K562 (cell line): Measurements from ENCODE around the gene TMEM184B. TPM values are rescaled to one million over a fixed set of nuclear protein-coding genes. Genes with fewer than 3 reads are reported as not detected.

ENCODE experiments used
- ATF7 ChIP-seq: fragments of 450-650 bp; IDR thresholded peaks from 2 replicates; pipeline ENCODE4 v1.7.1; 2014; ENCODE audit warnings: mild to moderate bottlenecking, moderate library complexity
- CREM ChIP-seq: IDR thresholded peaks from 2 replicates; pipeline ENCODE4 v1.6.1; 2014; ENCODE audit warnings: antibody characterized with exemption, low read depth
- CSDE1 ChIP-seq, 2 experiments: fragments of 450-650 bp; IDR thresholded peaks; 2 replicates each; pipeline ENCODE4 v1.6.1; 2016; ENCODE audit warnings: mild to moderate bottlenecking in 1 of 2
- EGR1 ChIP-seq: fragments of 450-650 bp; conservative IDR thresholded peaks from 2 replicates; pipeline ENCODE4 v1.6.1; 2017; ENCODE audit warnings: mild to moderate bottlenecking
- FOXA1 ChIP-seq: fragments of 450-650 bp; IDR thresholded peaks from 2 replicates; pipeline ENCODE4 v1.6.1; 2016; ENCODE audit warnings: mild to moderate bottlenecking, borderline replicate concordance
- GABPB2 ChIP-seq: fragments of 250-450 bp; sonication (Bioruptor Pico); conservative IDR thresholded peaks from 2 replicates; pipeline ENCODE4 v1.5.1; 2021; ENCODE audit warnings: mild to moderate bottlenecking
- MYBL2 ChIP-seq, 2 experiments: fragments of 450-650 bp in 1 of 2; sonication (generic) in 1 of 2; formaldehyde crosslinking in 1 of 2; IDR thresholded peaks; 2 replicates each; pipeline versions ENCODE4 v1.6.1 to v1.8.1; 2017 to 2022; ENCODE audit warnings: borderline replicate concordance in 1 of 2, inconsistent platforms in 1 of 2, low read depth in 1 of 2, mild to moderate bottlenecking in 1 of 2, missing genetic modification reagents in 1 of 2, moderate library complexity in 1 of 2
- MYC ChIP-seq, 2 experiments: fragments of 250-450 bp in 1 of 2; sonication (Bioruptor Pico) in 1 of 2; IDR thresholded peaks; 2 replicates each; pipeline versions ENCODE4 v1.5.1 to v1.6.1; 2012 to 2021; ENCODE audit warnings: low read depth in 2 of 2, borderline replicate concordance in 1 of 2, improper control_type of control experiment in 1 of 2, low read length in 1 of 2, mild to moderate bottlenecking in 1 of 2, moderate library complexity in 1 of 2
- RBFOX2 ChIP-seq: fragments of 200-400 bp; formaldehyde crosslinking; IDR thresholded peaks from 2 replicates; pipeline ENCODE4 v1.6.1; 2017; ENCODE audit warnings: low read depth, mild to moderate bottlenecking, low read length, moderate library complexity
- RFX7 ChIP-seq: fragments of 250-450 bp; sonication (Bioruptor Pico); IDR thresholded peaks from 2 replicates; pipeline ENCODE4 v1.5.1; 2021; ENCODE audit warnings: mild to moderate bottlenecking
- SIN3A ChIP-seq, 2 experiments: fragments of 150-350 bp in 1 of 2; IDR thresholded peaks; 2 replicates each; pipeline ENCODE4 v1.6.1; 2011 to 2016; ENCODE audit warnings: borderline replicate concordance in 2 of 2, low read depth in 2 of 2, low read length in 2 of 2, mild to moderate bottlenecking in 2 of 2, moderate library complexity in 2 of 2; ENCODE audit not compliant: control insufficient read depth in 1 of 2
- ZBTB1 ChIP-seq: sonication (generic); formaldehyde crosslinking; IDR thresholded peaks from 2 replicates; pipeline ENCODE4 v1.8.1; 2023; ENCODE audit warnings: missing genetic modification reagents, low read depth, mild to moderate bottlenecking, borderline replicate concordance
- ZBTB8A ChIP-seq: fragments of 450-650 bp; IDR thresholded peaks from 2 replicates; pipeline ENCODE4 v1.6.1; 2018; ENCODE audit warnings: mild to moderate bottlenecking, moderate library complexity; ENCODE audit not compliant: partially characterized antibody
- ZNF282 ChIP-seq: sonication (generic); formaldehyde crosslinking; IDR thresholded peaks from 2 replicates; pipeline ENCODE4 v1.8.1; 2023; ENCODE audit warnings: missing genetic modification reagents
- polyA plus RNA-seq, 8 experiments: library from polyadenylated mRNA; depleted of rRNA in 4 of 8; stranded (reverse) in 5 of 8; unstranded in 3 of 8; fragments of >200 nt; fragmentation: Nextera tagmentation in 2 of 8; fragmentation: Illumina TruSeq in 1 of 8; extraction: Ambion mirVana in 2 of 8; extraction: Trizol in 1 of 8; gene quantifications; 2 replicates each; pipeline versions ENCODE4 v1.2.1 to v1.2.3, GENCODE V29; 2011 to 2014; ENCODE audit warnings: inconsistent platforms in 1 of 8, missing spikeins in 1 of 8
- total RNA-seq, 7 experiments: library from RNA; depleted of rRNA in 6 of 7; stranded (reverse); fragments of >200 nt in 6 of 7; fragmentation: Illumina TruSeq in 2 of 7; extraction: Trizol in 2 of 7; gene quantifications; 2 replicates each; pipeline versions ENCODE4 v1.2.1 to v1.2.3, GENCODE V29; 2011 to 2021; ENCODE audit warnings: low replicate concordance in 1 of 7
- TF ChIP-seq, protein P1 (sequence below), 3 experiments: fragments of 200-800 bp in 1 of 3; fragments of 250-450 bp in 1 of 3; fragments of 450-650 bp in 1 of 3; sonication (Bioruptor Pico) in 1 of 3; sonication (Bioruptor generic) in 1 of 3; formaldehyde crosslinking in 1 of 3; IDR thresholded peaks; 2 replicates each; pipeline versions ENCODE4 v1.6.1 to v1.8.0; 2016 to 2022; ENCODE audit warnings: mild to moderate bottlenecking in 2 of 3, missing genetic modification characterization in 2 of 3, missing compliant biosample characterization in 1 of 3, moderate library complexity in 1 of 3
- TF ChIP-seq, protein P2 (sequence below): fragments of 250-450 bp; sonication (Bioruptor Pico); IDR thresholded peaks from 2 replicates; pipeline ENCODE4 v1.4.0; 2020; ENCODE audit warnings: mild to moderate bottlenecking, moderate library complexity, borderline replicate concordance
- TF ChIP-seq, protein P3 (sequence below), 3 experiments: fragments of 200-800 bp in 1 of 3; sonication (Bioruptor generic) in 1 of 3; sonication (generic) in 1 of 3; formaldehyde crosslinking in 1 of 3; IDR thresholded peaks; 2 replicates each; pipeline versions ENCODE4 v1.6.1 to v1.8.0; 2016 to 2022; ENCODE audit warnings: mild to moderate bottlenecking in 2 of 3, missing compliant biosample characterization in 2 of 3, missing genetic modification characterization in 2 of 3, missing genetic modification reagents in 1 of 3

TMEM184B gene
- total and polyA plus RNA-seq, 9 of the 15 experiments (the other 6 are each of a cell fraction or from before 2014, with no cell fraction given) = 0.31 to 25.1 (median 6.2) TPM

DNA sequence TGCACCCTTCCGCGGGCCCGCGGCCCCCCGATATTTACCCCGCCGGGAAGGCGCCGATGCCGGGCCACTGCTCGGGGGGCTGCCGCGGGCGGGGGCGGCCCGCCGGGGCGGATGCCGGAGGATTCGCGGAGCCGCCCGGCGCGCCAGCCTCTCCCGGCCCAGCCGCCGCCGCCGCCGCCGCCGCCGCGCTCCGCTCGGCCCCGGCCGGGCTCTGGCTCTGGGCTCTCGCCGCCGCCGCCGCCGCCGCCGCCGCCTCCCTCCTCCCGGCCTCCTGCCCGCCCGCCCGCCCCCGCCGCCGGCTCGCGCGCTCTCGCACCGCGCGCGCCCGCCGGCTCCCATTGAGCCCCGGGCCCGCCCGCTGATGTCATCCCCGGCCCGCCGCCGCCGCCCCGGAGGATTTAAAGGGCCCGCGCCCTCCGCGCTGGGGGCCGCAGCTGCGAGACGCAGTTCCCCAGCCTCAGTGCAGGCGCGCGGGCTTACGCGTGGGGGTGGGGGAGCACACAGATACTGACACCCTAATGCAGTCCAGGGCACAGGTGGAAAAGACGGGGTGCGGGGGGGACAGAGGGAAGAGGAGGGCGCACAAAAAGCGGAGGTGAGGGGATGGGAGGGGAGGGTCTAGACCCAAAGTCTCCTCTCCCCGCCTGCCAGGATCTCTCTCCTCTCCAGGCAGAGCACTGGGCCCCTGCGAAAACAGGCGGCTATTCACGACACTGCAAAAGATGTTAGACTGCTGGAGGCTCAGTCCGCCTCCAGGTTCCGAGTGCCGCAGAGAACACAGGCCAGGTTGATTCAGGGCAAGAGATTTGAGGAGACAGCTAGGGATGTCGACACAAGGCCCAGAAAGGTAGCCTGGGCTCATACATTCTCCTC, 44.5 kb upstream of the TMEM184B start, which contains the start of gene CSNK1E (continued):
- TF ChIP-seq, protein P1, sequence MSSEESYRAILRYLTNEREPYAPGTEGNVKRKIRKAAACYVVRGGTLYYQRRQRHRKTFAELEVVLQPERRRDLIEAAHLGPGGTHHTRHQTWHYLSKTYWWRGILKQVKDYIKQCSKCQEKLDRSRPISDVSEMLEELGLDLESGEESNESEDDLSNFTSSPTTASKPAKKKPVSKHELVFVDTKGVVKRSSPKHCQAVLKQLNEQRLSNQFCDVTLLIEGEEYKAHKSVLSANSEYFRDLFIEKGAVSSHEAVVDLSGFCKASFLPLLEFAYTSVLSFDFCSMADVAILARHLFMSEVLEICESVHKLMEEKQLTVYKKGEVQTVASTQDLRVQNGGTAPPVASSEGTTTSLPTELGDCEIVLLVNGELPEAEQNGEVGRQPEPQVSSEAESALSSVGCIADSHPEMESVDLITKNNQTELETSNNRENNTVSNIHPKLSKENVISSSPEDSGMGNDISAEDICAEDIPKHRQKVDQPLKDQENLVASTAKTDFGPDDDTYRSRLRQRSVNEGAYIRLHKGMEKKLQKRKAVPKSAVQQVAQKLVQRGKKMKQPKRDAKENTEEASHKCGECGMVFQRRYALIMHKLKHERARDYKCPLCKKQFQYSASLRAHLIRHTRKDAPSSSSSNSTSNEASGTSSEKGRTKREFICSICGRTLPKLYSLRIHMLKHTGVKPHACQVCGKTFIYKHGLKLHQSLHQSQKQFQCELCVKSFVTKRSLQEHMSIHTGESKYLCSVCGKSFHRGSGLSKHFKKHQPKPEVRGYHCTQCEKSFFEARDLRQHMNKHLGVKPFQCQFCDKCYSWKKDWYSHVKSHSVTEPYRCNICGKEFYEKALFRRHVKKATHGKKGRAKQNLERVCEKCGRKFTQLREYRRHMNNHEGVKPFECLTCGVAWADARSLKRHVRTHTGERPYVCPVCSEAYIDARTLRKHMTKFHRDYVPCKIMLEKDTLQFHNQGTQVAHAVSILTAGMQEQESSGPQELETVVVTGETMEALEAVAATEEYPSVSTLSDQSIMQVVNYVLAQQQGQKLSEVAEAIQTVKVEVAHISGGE (CRISPR knock-in tag; IDR thresholded peaks at IDR 0.05) = peak in 1 of 3 experiments; percentile 50; a peak in 1 of 6 replicates
- TF ChIP-seq MYC (IDR thresholded peaks at IDR 0.05; ENCODE audit: low read depth, low read length) (peak; percentile 16), MYC (CRISPR knock-in tag; IDR thresholded peaks at IDR 0.05; ENCODE audit: borderline replicate concordance, low read depth) (no peak), FOXA1 (no peak), CSDE1 (IDR thresholded peaks at IDR 0.05) (no peak), EGR1 (no peak), ZNF282 (CRISPR knock-in tag) (no peak), ZBTB8A (no peak), ATF7 (peak; percentile 91), GABPB2 (no peak), SIN3A (IDR thresholded peaks at IDR 0.05; ENCODE audit: borderline replicate concordance in 2 of 2, control insufficient read depth in 1 of 2, low read depth in 2 of 2, low read length in 2 of 2) (no peak), ZBTB1 (no peak), RBFOX2 (peak; percentile 47), MYBL2 (IDR thresholded peaks at IDR 0.05; ENCODE audit: low read depth) (no peak), MYBL2 (CRISPR knock-in tag; IDR thresholded peaks at IDR 0.05; ENCODE audit: borderline replicate concordance) (no peak), RFX7 (no peak), CREM (0 out of 2 replicates have a peak, but pooled peaks have one; percentile 22)
- TF ChIP-seq, protein P2, sequence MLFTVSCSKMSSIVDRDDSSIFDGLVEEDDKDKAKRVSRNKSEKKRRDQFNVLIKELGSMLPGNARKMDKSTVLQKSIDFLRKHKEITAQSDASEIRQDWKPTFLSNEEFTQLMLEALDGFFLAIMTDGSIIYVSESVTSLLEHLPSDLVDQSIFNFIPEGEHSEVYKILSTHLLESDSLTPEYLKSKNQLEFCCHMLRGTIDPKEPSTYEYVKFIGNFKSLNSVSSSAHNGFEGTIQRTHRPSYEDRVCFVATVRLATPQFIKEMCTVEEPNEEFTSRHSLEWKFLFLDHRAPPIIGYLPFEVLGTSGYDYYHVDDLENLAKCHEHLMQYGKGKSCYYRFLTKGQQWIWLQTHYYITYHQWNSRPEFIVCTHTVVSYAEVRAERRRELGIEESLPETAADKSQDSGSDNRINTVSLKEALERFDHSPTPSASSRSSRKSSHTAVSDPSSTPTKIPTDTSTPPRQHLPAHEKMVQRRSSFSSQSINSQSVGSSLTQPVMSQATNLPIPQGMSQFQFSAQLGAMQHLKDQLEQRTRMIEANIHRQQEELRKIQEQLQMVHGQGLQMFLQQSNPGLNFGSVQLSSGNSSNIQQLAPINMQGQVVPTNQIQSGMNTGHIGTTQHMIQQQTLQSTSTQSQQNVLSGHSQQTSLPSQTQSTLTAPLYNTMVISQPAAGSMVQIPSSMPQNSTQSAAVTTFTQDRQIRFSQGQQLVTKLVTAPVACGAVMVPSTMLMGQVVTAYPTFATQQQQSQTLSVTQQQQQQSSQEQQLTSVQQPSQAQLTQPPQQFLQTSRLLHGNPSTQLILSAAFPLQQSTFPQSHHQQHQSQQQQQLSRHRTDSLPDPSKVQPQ (CRISPR knock-in tag) = no peak
- TF ChIP-seq, protein P3, sequence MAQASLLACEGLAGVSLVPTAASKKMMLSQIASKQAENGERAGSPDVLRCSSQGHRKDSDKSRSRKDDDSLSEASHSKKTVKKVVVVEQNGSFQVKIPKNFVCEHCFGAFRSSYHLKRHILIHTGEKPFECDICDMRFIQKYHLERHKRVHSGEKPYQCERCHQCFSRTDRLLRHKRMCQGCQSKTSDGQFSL (CRISPR knock-in tag; IDR thresholded peaks at IDR 0.05) = peak; percentile 63; the same call in 1 of the 2 replicates
- TF ChIP-seq, protein P3 (tag; IDR thresholded peaks at IDR 0.05) = peak in 1 of 2 experiments; percentile 3; a peak in 1 of 4 replicates
